NCI-H128 (cell line): ENCODE measurements around the gene RBPJ.
A peak's percentile ranks its signal among the peaks of the same experiment; 100 is the strongest.
"Not testable (repeated sequence)": the region's sequence is repeated elsewhere in the genome, so short reads cannot be mapped to it uniquely, and the experiment has no call there.

Experiments used
- DNase-seq: peaks from one replicate; lab custom pipeline; 2025; ENCODE audit not compliant: unreplicated experiment; lab: John Stamatoyannopoulos, UW

Gene RBPJ

GRCh38 chr4:26369132-26369531, 48.3 kb downstream of the RBPJ start:
- no peak for DNase-seq

GRCh38 chr4:26369581-26369980, 48.8 kb downstream of the RBPJ start:
- no peak for DNase-seq

DNA sequence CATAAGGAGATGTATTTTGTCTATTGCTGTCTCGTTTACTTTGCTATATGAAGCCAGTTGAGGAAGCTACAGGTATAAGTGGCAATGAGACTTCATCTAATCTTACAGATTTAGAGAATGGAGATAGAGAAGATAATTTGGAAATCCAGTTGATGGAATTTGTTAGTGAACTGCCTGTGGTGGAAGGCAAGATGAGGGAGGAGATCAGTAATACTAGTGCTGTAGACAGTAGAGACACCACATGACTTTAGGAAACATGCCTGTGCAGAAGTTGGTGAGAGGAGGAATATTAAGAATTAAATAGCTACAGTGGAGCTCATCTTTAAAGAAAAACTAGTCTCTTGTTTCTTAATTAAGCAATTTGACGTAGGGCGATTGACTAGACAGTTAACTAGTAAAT, 51.3 kb downstream of the RBPJ start:
- no peak for DNase-seq

DNA sequence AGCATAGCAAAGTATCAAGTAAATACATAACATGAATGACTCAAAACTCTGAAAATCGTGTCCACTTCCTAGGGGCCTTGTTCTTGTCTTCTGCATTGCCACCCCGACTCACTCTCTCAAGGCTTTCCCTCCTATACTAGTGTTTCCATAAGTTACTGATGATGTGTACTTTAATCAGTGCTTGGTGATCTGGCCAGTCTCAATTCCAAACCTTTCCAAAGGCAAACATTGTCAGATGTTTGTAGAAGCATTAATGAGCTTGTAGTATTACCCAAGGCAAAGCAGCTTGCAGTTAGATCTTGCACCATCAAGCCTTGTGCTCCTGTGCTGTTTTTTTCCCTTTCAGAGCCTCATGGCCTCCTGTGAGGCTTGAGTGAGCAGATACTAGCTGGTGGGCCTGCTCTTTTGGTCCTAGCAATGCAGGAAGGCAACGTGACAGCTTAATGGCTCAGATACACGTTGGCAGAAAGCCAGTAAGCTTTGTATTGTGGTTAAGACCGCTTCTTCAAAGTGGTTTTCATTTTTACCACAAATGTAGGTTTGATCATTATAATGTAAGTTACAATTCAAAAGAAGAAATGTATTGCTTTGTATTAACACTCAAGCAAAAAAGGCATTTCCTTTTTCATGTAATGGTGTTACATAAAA, 51.8 kb downstream of the RBPJ start:
- DNase-seq, result peak; percentile 25

GRCh38 chr4:26375551-26375950, 54.7 kb downstream of the RBPJ start:
- no peak for DNase-seq

DNA sequence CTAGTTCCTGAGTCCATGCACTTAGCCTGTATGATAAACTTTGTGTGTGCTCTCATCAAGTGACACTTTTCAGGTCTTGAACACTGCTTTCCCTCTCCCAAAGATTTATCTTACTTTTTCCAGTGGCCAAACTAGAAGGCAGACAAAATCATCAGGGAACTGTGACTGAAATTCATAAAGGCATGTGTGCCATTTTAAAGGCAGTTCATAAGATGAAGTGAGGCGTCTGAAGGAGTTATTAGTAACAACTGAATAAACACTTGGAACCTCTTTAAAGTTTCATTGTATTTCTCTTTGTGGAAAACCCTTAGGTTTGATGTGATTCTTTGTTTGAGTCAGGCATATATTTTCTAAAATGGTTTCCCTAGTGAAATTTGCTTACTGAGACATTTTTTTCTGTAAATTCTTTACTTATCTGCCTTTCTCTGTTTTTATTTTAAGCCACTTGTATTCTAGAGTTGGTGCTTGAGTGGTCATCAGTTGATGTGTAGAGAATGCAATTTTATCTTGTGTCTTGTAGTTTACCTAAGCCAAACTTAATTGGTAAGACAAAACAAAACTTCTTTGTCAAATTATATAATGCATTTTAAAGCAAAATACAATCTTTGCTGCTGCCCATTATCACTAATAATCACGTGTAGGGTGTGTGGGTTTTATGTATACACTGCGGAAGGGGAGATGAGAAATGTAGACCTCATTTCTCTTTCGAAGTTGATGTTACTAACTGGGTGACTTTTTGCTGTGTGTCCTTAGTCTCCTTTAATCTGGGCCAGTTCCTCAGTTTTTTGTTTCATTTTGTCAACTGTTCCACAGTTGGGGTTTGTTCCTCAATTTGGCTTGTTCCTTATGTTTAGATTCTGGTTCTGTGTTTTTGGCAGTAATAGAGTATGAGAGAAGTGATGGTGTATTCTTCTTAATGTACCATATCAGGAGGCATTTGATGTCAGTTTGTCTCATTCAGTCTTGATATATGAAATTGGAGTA, 56.8 kb downstream of the RBPJ start:
- DNase-seq, result no peak

GRCh38 chr4:26379837-26380236, 59.0 kb downstream of the RBPJ start:
- DNase-seq, result no peak

GRCh38 chr4:26380740-26381139, 59.9 kb downstream of the RBPJ start:
- DNase-seq, result no peak

- DNase-seq, result no peak
Observed at GRCh38 chr4:26384380-26385057, 63.7 kb downstream of the RBPJ start.

DNA sequence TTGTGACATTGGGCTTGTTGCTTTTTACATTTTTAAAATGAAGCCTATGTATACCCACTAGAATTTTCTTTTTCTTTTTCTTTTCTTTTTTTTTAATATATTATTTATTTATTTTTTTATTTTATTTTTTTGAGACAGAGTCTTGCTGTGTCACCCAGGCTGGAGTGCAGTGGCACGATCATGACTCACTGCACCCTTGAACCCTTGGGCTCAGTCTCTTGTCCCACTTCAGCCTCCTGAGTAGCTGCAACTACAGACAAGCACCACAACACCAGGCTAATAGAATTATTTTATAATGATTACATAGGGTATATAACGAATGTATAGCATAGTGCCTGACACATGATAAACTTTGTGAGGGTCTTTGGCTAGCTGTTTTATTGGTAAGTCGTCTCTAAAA, 64.9 kb downstream of the RBPJ start:
- DNase-seq, result no peak

GRCh38 chr4:26386386-26386785, 65.6 kb downstream of the RBPJ start:
- DNase-seq, result no peak

- DNase-seq, result no peak
Observed at GRCh38 chr4:26388671-26389070, 67.9 kb downstream of the RBPJ start.

DNA sequence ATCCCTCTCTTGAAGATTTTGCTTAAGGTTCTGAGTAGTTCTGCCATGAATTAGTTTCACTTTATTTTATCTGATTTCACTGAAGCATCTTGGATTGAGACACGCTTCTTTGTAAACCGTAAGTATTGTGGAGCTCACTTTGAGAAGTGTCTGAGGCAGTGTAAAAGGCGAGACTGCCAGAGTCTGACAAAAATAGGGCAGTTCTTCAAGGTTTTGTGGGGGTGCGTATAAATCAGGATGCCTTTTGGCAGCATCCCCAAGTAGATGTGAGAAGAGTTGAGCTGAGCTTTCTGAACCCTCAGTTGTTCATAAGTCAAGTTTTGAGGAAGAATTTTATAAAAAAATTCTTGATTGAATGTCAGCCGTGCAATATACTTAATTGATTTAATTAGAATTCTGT, 76.3 kb downstream of the RBPJ start:
- no peak for DNase-seq

GRCh38 chr4:26400132-26400531, 79.3 kb downstream of the RBPJ start:
- no peak for DNase-seq

DNA sequence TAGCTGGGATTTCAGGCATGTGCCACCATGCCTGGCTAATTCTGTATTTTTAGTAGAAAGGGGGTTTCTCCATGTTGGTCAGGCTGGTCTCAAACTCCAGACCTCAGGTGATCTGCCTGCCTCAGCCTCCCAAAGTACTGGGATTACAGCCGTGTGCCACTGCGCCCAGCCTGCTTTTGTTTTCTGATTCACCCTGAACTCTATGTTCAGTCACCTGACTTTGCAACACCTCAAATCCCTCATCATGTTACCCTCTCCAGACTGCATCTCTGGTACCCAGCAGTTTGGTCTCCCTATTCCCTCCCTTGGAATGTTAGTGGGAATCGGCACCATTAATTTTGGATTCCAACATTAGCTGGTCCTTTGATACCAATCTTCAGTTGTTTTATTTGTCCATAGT, 81.2 kb downstream of the RBPJ start:
- DNase-seq, result not testable (repeated sequence)

GRCh38 chr4:26402458-26402857, 81.6 kb downstream of the RBPJ start:
- DNase-seq, result no peak

DNA sequence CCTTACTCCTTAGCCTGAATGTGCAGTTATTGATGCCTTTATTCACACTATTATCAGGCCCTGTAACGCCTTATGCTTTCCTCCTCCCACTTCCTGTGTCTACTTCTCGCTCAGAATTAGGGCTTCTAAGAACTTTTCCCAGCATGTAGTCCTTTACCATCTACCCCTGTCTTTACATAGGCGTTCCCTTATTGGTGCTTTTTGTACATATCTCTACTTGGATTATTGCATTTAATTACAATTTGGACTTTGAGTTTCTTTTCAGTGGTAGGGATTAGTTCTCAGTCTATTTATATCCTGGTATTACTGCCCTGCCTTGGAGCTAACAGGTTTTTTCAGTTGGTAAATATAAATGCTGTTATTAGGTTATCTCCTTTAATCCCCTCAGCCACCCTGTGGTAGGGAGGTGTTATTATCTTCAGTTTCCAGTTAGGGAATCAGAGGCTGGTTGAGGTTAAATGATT, 84.0 kb downstream of the RBPJ start:
- no peak for DNase-seq

DNA sequence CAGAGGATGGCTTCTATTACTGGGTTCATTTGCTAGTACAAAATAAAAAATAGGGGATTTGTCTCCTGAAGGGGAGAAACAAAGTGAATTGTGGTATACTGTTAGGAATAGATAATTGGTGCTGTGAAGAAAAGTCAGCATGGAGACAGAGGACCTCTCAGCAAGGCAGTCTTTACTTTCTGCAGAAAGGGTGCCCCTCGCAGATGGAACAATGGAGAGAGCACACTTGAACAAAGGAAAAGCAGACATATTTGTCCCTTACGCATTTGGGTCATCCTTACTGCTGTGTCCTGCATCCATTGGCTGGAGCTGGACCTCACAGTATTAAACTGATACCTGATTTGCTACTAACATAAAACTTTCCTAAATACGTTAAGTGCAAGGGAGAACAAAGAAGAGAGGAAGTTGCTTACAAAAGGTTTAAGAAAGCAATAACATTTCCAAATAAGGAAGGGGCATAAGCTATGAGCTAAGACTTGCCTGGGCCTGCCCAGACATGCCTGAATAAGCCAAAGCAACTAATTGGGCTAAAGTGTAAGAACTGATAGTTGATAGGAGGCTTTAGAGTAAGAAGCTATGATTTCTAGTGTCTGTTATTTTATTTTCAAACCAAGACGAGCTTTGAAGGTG, 85.6 kb downstream of the RBPJ start:
- no peak for DNase-seq

GRCh38 chr4:26407476-26407875, 86.7 kb downstream of the RBPJ start:
- no peak for DNase-seq

DNA sequence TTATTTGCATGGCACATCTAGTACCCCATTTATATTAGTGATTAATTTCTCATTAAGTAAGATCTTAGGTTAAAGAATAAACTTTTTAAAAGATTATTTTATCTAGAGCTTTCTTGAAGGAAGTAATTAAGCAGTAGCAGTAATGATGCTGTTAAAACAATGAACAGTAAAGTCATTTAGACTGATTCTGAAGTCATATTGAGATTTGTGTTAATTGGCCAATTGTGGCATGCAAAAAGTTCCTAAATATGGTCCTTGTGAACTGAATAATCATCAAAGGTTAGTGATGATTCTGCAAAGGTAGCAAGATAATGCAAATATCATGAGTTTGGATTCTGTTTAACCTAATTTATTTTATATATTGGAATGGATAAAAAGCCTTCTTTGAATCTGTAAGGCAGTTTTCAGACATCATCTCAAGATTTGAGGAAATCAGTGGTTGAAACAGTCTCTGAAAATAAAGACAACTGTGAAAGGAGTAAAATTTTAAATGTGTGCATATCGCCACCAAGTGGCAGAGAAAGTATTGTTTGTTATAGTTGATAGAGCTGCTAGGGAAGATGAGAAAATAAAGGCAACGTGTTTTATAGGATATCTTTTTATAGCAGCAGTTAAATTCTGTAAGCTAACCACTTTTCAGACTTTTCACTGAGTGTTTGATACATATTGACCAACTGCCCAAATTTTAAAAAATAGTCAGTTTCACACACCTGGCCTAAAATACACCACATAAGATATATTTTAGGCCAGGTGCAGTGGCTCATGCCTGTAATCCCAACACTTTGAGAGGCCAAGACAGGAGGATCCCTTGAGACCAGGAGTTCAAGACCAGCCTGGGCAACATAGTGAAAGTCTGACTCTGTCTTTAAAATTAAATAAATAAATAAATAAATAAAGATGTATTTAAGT, 89.8 kb downstream of the RBPJ start:
- DNase-seq, result peak; percentile 19
